ENCODE data around the gene FLYWCH2.

Gene FLYWCH2

DNA sequence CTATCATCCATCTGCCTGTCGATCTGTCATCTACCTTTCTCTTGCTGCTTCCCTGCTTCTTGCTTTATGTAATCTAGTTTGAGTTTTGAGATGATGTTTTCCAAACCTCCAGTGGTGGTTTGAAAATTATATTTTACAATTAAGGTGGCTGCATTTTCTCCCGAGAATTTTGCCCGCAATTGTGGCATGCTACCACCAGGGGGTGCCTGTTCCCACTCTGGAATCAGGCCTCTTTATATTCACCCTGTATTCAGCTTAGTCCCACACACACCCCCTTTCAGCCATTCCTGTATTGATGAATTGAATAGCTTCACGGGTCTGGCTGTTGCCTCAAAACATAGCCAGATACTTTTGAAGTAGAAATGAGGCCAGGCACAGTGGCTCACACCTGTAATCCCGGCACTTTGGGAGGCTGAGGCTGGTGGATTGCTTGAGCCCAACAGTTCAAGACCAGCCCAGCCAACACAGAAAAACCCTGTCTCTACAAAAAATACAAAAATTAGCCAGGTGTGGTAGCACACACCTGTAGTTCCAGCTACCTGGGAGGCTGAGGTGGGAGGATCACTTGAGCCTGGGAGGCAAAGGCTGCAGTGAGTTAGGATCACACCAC, 28.2 kb upstream of the FLYWCH2 start:
- DNase-seq (ENCODE audit: low read depth), result no peak

DNA sequence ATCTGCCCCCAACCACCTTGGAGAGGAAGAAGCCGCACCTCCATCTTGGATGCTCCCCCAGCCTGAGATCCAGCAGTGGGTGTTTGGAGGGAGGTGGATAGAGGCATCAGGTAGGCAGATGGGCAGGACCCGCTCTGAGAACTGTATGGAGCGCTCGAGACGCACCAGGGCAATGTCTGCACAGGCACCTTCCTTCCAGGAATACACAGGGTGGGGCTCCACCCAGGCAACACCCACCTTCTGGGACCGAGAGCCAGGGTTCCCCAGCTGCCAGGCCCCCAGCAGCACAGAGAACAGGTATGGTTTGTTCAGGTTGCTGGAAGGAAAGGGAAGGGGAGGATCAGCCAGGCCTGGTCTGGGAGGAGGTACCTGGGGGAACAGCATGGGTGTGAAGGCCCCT, 27.5 kb upstream of the FLYWCH2 start:
- DNase-seq (ENCODE audit: low read depth), result no peak

DNA sequence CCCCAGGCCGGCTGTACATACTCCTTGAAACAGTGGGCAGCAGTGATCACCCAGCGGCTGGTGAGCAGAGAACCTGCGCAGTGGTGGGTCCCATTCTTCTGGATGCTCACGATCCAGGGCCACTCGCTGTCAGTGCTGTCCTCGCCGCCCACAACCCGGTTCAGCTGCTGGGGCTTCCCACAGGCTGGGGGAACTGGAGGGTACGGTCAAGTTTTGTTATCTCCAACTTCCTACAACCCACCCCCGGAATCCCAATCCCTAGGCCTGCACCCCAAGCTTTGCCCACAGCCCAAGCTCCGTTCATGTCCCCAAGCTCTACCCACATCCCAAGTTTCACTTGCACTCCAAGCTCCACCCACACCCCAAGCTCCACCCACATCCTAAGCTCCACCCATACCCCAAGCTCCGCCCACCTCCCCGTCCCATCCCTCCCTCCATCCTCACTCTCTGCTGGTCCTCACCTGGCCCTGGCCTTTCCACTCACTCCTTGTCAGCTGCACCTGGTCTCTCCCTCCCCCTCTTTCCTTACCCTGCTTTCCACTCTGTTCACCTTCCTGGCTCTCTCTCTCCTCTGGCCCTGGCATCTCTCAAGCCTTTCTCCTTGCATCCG, 26.8 kb upstream of the FLYWCH2 start:
- no peak for DNase-seq (ENCODE audit: low read depth)

DNA sequence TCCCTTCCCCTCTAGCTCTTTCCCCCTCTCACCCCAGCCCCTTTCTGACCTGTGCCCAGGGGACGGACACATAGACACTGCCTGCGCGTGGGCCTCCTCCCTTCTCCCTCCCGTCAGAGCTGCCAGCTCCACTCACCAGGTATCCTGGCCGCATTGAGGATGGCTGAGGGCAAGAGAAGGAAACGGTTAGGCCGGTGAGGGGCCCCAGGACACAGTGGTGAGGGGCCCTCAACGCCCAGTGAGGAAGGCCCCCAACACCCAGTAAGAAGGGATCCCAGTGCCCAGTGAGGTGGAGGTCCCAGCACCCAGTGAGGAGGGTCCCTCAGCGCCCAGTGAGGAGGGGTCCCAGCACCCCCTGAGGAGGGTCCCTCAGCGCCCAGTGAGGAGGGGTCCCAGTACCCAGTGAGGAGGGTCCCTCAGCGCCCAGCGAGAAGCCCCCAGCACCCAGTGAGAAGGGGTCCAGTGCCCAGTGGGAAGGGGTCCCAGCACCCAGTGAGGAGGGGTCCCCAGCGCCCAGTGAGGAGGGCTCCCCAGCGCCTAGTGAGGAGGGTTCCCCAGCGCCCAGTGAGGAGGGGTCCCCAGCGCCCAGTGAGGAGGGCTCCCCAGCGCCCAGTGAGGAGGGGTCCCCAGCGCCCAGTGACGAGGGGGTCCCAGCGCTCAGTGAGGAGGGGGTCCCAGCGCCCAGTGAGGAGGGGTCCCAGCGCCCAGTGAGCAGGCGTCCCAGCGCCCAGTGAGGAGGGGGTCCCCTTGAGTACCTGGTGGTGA, 26.1 kb upstream of the FLYWCH2 start:
- DNase-seq (ENCODE audit: low read depth), result no peak

DNA sequence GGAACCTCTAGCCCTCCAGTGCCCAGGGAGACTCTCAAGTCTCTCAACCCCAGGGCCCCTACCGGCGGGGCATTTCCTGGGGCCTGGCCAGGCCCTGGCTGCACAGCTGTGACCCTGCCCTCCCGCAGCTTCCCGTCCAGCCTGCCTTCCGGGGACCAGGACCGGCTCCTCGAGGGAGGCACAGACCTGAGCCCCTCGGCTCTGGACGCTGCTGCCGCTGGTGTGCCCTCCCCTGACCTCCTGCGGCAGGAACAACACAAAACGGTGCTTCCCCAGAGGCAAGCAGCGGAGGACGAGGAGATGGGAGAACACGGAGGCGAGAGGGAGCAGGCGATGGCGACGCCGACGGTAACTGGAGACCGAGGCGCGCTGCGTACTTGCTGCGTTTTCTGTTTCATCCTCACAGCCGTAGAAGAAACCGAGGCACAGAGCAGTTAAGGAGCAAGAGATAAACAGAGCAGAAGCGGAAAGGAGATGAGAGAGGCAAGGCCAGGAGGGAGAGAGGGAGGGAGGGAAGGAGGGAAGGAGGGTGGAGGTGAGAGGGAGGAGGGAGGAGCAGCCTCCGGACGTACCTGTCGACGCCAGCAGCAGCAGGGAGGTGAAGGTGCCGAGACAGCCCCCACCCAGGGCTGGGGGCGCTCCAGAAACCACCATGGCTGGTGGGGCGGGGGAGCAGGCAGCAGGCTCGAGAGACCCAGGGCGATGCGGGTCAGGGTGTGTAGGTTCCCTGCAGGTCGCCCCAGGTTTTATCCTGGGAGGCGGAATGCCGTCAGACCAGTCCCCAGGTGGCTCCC, 25.4 kb upstream of the FLYWCH2 start, which contains the start of gene PRSS22:
Gene PRSS22 (minus strand): TSS at position 720 of the 794 bp plus-strand sequence. CDS start 66 bp downstream, at position 654.
- DNase-seq (ENCODE audit: low read depth), result no peak

DNA sequence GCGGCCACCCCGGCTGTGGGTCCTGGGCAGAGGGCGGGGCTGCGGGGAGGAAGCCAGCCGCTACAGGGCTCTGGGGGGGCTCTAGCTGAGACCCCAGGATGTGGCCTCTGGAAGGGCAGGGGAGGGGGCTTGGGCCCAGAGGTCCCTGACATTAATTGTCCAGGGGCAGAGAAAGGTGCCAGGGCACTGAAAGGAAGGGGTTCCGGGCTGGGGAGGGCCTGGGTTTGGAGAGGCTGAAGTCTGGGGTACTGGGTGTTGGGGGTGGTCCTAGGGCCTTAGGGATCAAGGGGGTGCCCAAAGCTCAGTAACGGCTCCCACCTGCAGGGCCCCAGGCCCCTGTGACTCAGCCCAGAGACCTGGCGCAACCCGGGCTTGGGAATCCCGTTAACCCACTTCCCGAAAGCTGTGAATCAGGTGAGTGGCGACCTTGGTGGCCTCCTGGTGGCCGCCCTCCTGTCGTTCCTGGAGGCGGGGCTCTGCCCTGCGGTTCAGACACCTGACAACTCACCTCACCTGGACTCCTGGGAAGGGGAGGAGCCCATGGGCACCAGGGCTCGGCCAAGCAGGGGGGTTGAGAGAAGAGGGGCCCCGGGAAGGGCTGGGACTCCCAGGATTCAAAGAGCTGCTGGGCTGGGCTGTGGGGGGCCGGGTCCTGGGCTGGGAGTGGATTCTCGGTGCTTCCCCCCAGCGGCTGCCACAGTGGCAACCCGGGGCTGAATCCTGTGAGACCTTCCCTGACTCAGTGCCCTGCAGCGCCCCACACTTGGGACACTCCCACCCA, 24.6 kb upstream of the FLYWCH2 start:
- no peak for DNase-seq (ENCODE audit: low read depth)

DNA sequence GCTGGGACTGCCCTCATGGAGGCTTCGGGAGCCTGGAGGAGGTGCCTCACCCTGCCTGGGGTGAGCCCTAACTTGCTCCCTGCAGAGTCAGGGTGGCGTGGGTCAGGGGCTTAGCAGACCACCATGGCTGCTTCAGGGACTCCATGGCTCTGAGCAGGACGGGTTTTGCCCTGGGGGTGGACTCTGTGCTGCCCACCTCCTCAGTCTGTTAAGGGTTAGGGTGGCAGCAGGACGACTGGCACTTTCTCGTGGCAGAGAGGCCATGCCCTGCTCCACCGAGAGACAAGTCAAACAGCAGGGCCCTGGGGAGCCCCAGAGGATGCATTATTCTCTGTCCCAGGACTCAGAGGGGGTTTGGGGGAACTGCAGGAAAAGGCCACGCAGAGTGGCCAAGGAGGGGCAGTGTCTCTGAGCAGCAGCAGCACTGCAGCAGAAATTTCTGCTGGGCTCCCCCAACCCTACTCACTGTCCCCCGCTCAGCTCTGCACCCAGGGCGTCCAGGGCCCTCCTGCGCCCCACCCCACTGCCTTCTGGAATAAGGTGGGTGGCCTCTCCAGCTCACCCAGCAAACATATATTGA, 23.2 kb upstream of the FLYWCH2 start:
- DNase-seq (ENCODE audit: low read depth), result no peak

DNA sequence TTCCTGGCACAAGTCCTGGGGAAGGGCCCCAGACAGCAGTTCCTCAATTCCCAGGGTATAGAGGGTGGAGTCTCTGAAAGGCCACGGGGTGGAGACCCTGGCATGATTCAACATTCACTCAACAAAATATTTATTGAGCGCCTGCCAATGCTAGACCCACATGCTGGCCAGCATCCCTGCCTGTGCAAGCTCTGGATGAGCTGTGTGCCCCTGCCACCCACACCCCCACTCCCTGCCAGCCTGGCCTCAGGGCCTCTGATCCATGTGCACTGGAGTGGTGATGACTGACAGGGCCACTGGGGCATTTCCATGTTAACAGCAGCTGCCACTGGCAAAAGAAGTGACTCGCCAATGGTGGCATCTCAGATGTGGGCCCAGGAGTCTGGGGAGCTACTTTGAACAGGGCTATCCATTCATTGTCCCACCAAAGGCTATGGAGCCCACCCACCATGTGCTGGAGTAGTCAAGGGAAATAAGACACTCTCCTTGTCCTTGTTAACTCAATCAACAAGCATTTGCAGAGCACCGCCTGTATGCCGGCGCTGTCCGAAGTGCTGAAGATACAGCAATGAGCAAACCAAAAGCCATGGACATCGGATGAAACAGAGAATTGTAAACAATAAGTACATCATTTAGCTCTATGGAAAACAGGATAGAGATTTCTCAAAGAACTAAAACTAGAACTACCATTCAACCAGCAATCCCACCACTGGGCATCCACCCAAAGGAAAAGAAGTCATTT, 22.0 kb upstream of the FLYWCH2 start:
- DNase-seq (ENCODE audit: low read depth), result no peak

DNA sequence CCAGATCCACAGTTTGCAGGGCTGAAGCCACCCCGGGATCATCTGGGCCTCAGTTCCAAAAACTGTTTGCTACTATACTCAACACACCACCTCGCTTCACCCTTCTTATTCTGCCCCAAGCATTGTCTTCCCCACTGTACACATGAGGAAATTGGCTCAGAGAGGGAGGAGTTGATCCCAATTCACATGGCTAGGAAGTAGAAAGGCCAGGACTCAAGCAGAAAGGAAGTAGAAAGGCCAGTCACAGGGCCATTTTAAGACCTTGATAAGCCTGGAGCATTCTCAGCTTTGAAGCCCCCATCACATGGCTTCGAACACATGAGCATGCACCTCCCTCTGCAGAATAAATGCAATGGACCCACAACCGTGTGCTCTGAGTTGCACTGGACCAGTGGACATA, 17.4 kb upstream of the FLYWCH2 start:
- DNase-seq (ENCODE audit: low read depth), result no peak

DNA sequence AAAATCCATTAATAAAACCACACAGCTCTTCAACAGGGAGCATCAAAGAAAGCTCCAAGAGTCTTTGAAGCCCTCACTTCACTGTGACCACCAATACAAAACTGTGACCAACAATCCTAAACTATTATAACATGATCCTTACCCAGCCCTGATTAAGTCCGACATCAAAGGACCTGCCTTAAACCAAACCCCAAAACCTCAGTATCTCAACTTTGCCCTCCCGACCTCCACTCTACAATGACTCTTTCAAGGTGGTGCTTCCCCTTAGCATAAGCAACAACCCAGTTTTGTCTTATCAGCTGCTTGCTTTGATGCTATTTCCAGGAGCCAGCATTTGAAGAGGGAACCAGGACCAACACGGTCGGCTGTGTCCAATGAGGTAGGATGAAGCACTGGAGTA, 16.6 kb upstream of the FLYWCH2 start:
- no peak for DNase-seq (ENCODE audit: low read depth)

DNA sequence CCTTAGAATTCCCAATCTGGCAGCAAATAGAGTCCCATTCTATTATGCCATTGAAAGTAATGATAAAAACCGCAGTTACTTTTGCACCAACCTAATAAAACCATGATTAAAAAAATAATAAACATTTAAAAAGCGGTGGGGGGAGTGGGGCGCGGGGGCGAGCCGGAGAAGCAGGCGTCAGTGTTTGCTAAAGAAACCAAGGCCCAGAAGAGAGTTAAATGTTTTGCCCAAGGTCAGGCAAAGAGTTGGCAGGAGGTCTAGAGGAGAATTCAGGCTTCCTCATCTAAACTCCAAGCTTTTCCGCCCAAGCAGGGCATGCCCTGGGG, 15.4 kb upstream of the FLYWCH2 start:
- DNase-seq (ENCODE audit: low read depth), result no peak

DNA sequence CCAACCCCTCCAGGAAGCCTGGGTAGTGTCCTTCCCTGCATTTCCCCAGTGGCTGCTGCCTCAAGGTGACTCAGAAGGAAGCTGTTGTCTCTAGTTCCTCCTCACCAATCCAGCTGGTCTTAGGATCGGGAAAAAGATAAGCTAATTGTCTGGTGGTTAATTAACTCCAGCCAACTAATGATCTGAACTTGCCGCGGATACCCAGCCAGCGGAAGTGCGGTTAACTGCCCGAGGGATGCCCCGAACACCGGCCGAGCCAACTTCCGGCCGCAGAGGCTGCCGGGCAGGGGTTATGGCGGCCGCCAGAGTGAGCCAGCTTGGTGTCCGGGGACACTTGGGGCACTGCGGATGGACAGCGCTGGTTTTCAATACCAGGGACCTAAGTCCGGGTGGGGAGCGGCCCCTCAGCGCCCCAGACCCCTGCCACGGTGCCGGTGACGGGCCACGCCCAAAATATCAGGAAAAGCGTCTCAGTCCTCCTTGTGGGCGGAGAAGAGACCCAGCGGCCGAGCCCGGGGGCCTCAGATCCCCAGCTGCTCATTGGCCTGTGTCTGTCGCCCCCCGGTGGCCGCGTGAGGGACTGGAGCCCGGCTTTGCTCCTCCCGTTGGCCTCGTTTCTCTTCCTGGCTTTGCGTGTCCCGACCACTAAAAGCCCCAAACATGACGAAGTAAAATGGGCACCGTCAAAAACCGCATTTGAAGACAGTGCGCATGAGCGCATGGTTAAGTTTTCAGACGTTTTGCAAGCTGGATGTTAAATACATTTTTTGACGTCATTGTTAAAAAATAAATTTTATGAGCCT, 14.8 kb upstream of the FLYWCH2 start:
- DNase-seq (ENCODE audit: low read depth), result peak; percentile 72

DNA sequence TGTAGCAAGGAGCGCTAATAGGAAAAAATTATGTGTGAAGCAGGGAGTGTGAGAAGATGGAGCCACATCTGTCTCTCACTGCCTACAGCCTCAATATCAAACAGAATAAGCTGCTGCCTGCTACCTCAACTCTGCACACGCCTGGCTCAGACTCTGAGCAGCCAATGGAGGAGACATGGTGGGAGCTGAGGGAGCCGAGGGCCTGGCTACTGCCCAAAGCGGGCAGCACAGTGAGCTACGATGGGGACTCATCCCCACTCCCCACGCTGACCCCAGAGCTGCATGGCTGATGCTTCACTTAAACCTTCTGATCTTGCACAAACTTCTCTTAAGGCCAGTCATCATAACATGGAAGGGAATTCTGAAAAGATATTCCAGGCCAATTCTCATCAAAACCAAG, 11.1 kb upstream of the FLYWCH2 start:
- no peak for DNase-seq (ENCODE audit: low read depth)

DNA sequence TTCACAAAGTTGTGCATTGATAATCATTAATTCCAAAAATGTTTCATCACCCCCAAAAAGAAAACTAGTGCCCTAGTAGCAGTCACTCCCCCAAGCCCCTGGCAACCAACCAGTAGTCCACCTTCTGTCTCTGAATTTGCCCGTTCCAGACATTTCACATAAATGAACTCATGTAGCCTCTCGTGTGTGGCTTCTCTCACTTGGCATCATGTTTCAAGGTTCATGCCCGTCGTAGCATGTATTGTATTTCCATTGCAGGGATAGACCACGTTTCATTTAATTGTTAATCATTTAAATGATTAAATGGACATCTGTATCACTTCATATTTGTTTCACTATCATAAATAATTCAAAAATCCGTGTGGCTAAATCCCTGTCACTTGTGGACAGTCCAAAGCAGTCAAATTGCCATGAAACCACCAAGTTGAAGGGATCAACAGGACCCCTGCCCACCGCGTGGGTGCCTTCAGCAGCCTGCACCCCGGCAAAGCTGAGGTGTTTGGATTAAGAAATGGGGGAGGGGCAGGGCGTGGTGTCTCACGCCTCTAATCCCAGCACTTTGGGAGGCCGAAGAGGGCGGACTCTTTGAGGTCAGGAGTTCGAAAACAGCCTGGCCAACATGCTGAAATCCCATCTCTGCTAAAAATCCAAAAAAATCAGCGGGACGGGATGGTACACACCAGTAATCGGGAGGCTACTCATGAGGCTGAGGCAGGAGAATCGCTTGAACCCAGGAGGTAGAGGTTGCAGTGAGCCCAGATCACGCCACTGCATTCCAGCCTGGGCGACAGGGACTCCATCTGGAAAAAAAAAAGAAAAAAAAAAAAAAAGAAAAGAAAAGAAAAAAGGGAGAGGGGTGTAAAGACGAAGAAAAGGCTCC, 8.7 kb upstream of the FLYWCH2 start:
- DNase-seq (ENCODE audit: low read depth), result no peak

DNA sequence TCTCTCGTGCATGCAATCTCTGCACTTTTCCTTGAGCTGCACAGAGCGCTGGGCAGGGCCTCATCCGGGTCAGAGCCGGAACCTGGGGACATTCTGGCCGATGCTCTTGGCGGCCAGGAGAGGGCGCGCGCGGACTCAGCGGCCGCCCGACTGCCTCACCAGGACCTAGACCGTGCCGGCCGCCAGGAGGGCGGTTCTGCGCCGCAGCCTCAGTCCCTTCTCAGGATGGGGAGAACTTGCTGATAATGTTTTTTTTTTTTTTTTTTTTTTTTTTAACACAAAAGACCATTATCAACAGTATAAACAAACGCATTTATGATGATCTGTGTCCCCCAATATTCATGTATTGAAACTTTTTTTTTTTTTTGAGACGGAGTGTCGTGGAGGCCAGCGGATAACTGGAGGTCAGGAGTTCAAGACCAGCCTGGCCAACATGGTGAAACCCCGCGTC, 8.1 kb upstream of the FLYWCH2 start:
- DNase-seq (ENCODE audit: low read depth), result no peak

DNA sequence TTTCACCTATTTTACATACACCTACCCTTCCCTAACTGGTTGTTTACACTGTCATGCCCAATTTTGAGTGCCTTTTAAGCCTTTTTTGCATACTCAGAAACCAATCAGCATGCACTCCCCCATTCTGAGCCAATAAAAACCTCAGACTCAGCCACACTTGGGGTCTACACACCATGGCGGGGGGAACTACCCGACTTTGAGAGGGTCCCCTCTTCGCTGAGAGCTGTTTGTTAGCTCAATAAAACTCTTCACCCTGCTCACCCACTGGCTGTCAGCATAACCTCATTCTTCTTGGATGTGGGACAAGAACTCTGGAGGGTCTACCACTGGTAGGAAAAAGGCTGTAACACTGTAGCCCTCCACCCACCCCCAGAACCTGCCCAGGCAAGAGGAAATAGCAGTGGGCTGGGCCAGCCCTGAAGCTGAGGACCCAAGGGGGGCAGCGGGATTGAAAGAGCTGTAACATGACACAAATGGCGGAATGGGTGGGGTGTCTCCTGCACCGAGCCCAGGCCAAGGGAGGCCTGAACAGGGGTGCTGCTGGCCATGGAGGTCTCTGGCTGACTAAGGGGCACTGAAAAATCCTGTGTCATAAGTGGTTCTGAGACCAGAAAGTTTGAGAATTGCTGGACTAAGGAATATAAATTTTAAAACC, 3.0 kb upstream of the FLYWCH2 start:
- DNase-seq (ENCODE audit: low read depth), result no peak

DNA sequence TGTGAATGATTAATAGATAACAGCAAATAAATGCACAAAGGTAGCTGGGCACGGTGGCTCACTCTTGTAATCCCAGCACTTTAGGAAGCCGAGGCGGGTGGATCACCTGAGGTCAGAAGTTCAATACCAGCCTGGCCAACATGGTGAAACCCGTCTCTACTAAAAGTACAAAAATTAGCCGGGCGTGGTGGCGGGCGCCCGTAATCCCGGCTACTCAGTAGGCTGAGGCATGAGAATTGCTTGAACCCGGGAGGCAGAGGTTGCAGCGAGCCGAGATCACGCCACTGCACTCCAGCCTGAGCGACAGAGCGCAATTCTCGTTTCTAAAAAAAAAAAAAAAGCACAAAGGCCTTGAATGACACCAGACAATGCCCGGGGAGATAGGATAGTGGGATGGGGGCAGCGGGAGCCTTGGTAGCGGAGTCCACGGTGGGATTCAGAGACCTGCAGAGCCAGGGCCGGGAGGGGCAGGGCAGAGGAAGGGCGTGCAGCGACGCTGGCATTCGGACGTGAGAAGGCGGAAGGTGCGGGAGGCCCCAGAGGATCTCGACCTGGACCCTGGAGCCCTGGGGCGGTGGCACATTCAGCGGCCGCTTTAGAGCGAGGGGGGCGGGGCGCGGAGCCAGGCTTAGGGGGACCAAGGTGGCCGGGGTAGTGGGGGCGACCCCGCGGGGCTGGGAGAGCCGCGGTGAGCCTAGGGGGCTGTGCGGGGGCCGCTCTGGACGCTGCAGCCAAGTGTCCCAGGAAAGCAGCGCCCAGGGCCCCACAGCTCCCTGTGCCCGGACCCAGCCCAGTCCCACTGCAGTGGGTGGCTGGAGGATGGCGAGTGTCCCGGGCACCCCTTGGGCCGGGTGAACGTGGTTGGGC, 999 bp upstream of the FLYWCH2 start:
- no peak for DNase-seq (ENCODE audit: low read depth)
